ENCODE measurements around the gene SMIM13. TPM values are rescaled to one million over a fixed set of nuclear protein-coding genes. Genes with fewer than 3 reads are reported as not detected.

The SMIM13 gene
- total RNA-seq, 1 experiment from 2014 or later = 15.7 TPM

GRCh38 chr6:11179088-11179418 lies 85.4 kb downstream of the SMIM13 start:
- Histone ChIP-seq H3K4me1 (ENCODE audit: control insufficient read depth in 1 of 2, insufficient read depth in 2 of 2, low read length in 2 of 2) (no peaks in the 10 kb centered on the region), H3K79me2 (ENCODE audit: insufficient read depth, low read length) (no peaks in the 10 kb centered on the region), H3K27me3 (ENCODE audit: insufficient read depth, low read length) (no peaks in the 10 kb centered on the region), H3K4me2 (ENCODE audit: low read length) (no peak overlapping the region), H4K20me1 (ENCODE audit: insufficient read depth) (no peaks in the 10 kb centered on the region), H3K27ac (ENCODE audit: low read depth, low read length) (no peak overlapping the region), H3K36me3 (ENCODE audit: control insufficient read depth in 1 of 2, insufficient read depth in 2 of 2, low read length in 2 of 2) (no peaks in the 10 kb centered on the region), H3K9ac (ENCODE audit: low read length) (no peak overlapping the region), H2AFZ (ENCODE audit: low read depth, low read length, poor library complexity, severe bottlenecking) (no peak overlapping the region), H3K9me2 (ENCODE audit: insufficient read depth) (no peaks in the 10 kb centered on the region), H3K4me3 (replicated peaks in 1 of 2; ENCODE audit: low read depth in 1 of 2, low read length in 2 of 2) (no peak overlapping the region), H3K9me3 (ENCODE audit: control insufficient read depth in 1 of 2, insufficient read depth in 1 of 2, low read depth in 1 of 2, low read length in 2 of 2) (no peaks in the 10 kb centered on the region)
- BruUV-seq (replicated peaks) = no TSS peak
- RAD21 ChIA-PET (ENCODE audit: low non-redundant PET in 1 of 2, low total read pairs in 2 of 2, uncharacterized antibody in 2 of 2, unreplicated experiment in 2 of 2) = no interaction called here
- intact Hi-C loops (cut with micrococcal nuclease) = loop anchor here (10.0 kb wide), 1 partner anchor 396 kb away; no protein-coding TSS in a partner anchor
- no peak for DNase-seq (ENCODE audit: low read depth, low spot score)
- CTCF ChIA-PET = no interaction called here
- TF ChIP-seq, protein P1, sequence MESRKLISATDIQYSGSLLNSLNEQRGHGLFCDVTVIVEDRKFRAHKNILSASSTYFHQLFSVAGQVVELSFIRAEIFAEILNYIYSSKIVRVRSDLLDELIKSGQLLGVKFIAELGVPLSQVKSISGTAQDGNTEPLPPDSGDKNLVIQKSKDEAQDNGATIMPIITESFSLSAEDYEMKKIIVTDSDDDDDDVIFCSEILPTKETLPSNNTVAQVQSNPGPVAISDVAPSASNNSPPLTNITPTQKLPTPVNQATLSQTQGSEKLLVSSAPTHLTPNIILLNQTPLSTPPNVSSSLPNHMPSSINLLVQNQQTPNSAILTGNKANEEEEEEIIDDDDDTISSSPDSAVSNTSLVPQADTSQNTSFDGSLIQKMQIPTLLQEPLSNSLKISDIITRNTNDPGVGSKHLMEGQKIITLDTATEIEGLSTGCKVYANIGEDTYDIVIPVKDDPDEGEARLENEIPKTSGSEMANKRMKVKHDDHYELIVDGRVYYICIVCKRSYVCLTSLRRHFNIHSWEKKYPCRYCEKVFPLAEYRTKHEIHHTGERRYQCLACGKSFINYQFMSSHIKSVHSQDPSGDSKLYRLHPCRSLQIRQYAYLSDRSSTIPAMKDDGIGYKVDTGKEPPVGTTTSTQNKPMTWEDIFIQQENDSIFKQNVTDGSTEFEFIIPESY (IDR thresholded peaks at IDR 0.05; ENCODE audit: extremely low read depth, insufficient replicate concordance, low read length) = no peak
- TF ChIP-seq EZH2 (IDR thresholded peaks at IDR 0.05) (no peak), CBX3 (IDR thresholded peaks at IDR 0.05; ENCODE audit: low read depth) (no peak), TCF7L2 (IDR thresholded peaks at IDR 0.05; ENCODE audit: borderline replicate concordance, extremely low read depth, insufficient read depth, insufficient read length) (no peak), POLR2AphosphoS5 (IDR thresholded peaks at IDR 0.05; ENCODE audit: low read depth, low read length) (no peak), EZH2phosphoT487 (IDR thresholded peaks at IDR 0.05; ENCODE audit: borderline replicate concordance) (no peak), YY1 (IDR thresholded peaks at IDR 0.05; ENCODE audit: extremely low read depth, insufficient replicate concordance, low read depth, low read length) (no peak), ZFX (IDR thresholded peaks at IDR 0.05) (no peak)
- TF ChIP-seq, protein P2, sequence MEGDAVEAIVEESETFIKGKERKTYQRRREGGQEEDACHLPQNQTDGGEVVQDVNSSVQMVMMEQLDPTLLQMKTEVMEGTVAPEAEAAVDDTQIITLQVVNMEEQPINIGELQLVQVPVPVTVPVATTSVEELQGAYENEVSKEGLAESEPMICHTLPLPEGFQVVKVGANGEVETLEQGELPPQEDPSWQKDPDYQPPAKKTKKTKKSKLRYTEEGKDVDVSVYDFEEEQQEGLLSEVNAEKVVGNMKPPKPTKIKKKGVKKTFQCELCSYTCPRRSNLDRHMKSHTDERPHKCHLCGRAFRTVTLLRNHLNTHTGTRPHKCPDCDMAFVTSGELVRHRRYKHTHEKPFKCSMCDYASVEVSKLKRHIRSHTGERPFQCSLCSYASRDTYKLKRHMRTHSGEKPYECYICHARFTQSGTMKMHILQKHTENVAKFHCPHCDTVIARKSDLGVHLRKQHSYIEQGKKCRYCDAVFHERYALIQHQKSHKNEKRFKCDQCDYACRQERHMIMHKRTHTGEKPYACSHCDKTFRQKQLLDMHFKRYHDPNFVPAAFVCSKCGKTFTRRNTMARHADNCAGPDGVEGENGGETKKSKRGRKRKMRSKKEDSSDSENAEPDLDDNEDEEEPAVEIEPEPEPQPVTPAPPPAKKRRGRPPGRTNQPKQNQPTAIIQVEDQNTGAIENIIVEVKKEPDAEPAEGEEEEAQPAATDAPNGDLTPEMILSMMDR (IDR thresholded peaks at IDR 0.05 in 2 of 3, conservative IDR thresholded peaks at IDR 0.05 in 1 of 3; ENCODE audit: borderline replicate concordance in 1 of 3, insufficient read depth in 1 of 3, low read depth in 2 of 3, low read length in 2 of 3) = no peak
- no peak for ATAC-seq
- POLR2A ChIA-PET = no interaction called here

All from HCT116 (cell line).